Large intestine (tissue), 3 donors: ENCODE data around the gene ST6GALNAC1. TPM values are rescaled to one million over a fixed set of nuclear protein-coding genes. Genes with fewer than 3 reads are reported as not detected.

Experiments
- DNase-seq, 2 donors: peaks; one replicate each; pipeline versions ENCODE4 v3.0.0 to v3.0.0-alpha.2; 2013
- H3K27ac ChIP-seq: one replicate; pipeline ENCODE4 v1.5.1; 2013; ENCODE audit warnings: low read length
- H3K27me3 ChIP-seq: 2 replicates; pipeline ENCODE4 v1.6.1; 2013; ENCODE audit warnings: low read length; ENCODE audit not compliant: control insufficient read depth, insufficient read depth
- H3K36me3 ChIP-seq: 2 replicates; pipeline ENCODE4 v1.6.1; 2013; ENCODE audit warnings: low read length; ENCODE audit not compliant: control insufficient read depth, insufficient read depth
- H3K4me1 ChIP-seq: one replicate; pipeline ENCODE4 v1.6.1; 2013; ENCODE audit warnings: low read length; ENCODE audit not compliant: control insufficient read depth, insufficient read depth
- H3K4me3 ChIP-seq: one replicate; pipeline ENCODE4 v1.5.1; 2013; ENCODE audit warnings: low read length
- H3K9me3 ChIP-seq: one replicate; pipeline ENCODE4 v1.6.1; 2013; ENCODE audit warnings: mild to moderate bottlenecking, low read depth, low read length, moderate library complexity; ENCODE audit not compliant: control insufficient read depth
- WGBS: methylation state at CpG from one replicate; pipeline ENCODE4 v1.1.5; 2013; ENCODE audit warnings: low lambda C conversion rate; ENCODE audit not compliant: insufficient coverage; 5-methylcytosine and 5-hydroxymethylcytosine counted together
- polyA plus RNA-seq: library from polyadenylated mRNA; unstranded; fragments of 120-200 nt; gene quantifications from one replicate; pipeline ENCODE4 v1.2.1, GENCODE V29; 2013

ST6GALNAC1 gene
- polyA plus RNA-seq, 1 donor = 141 TPM

DNA sequence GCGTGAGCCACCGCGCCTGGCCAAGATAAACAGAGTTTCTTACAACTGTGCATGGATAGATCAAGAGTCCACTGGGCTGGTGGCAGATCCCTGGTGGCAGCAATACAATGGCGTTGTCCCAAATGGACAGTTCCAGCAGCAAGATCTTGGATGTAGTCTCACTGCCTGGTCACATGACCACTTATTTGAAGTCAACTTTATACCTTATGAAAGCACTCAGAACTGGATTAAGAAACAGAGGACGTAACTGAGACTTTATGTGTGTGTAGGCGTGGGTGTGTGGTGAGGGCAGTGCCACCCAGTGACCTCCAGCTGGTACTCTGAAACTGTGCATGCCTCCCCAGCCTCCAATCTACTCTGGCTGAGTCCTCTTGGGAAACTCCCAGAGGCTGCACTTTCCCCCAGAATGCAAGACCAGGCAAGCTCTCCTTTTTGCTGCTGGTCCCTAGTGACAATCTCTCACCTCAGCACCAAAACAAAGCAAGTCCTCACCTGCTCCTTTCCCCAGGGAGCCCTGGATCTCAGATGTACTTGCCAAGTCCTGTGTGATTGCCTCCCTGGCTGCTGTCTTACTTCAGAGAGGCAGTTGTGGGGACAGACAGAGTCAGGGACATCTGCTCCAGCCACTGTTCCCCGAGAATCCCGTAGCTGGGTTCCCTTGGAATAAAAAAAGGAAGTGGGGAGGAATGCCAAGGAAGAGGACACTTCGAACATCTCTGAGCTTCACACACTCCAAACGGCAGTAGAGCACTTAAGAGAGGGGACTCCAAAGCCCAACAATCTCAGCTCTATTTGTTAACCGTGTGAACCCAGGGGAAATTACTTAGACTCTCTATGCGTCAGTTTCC is 46.2 kb downstream of the ST6GALNAC1 start:
- Histone ChIP-seq H3K9me3 (no peaks in the 10 kb centered on the region), H3K27me3 (no peaks in the 10 kb centered on the region), H3K4me1 (no peaks in the 10 kb centered on the region), H3K27ac (no peak overlapping the region), H3K4me3 (no peak overlapping the region), H3K36me3 (no peaks in the 10 kb centered on the region)
- 100% methylated on average over 1 of the region's 12 CpGs for WGBS
- DNase-seq = no peak

DNA sequence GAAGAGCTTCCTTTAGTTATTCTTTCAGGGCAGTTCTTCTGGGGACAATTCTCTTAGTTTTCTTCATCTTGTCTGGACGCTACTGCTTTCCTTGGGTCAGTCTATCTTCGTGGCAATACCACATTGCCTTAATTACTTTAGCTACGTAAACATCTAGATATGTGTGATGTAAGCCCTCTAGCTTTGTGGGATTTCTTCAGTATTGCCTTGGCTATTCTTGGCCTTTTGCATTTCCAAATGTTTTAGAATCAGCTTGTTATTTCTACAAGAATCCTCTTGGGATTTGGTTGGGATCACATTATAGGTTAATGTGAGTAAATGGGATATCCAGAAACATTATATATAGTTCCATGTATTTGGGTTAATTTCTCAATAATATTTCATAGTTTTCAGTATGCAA is 48.9 kb downstream of the ST6GALNAC1 start:
- no peaks in the 10 kb centered on the region for H3K9me3 ChIP-seq
- no peak for DNase-seq
- no peaks in the 10 kb centered on the region for H3K36me3 ChIP-seq
- H3K4me1 ChIP-seq = no peaks in the 10 kb centered on the region
- H3K4me3 ChIP-seq = no peak overlapping the region
- H3K27ac ChIP-seq = no peak overlapping the region
- WGBS = no CpG with 5 or more reads among the region's 3 CpGs
- H3K27me3 ChIP-seq = no peaks in the 10 kb centered on the region

DNA sequence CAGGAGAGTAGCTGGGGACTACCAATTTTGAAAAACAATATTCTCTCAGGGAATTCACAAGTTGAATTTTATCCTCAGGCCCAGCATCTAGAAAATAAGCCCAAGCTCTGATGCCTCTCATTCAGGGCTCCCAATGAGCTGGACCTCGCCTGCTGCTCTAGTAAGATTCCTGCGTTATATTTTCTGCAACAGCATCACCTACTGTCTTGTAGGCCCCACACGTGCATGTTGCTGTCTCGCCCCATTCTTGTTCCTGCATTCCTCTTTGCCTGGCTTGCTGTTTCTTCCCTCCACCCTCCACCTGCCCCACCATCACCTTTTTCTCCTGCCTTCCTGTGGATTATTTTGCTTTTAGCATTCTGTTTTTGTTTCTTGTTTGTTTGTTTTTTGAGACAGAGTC is 49.6 kb downstream of the ST6GALNAC1 start:
- Histone ChIP-seq H3K27me3 (peaks cover 3% of the 10 kb centered on the region), H3K4me3 (no peak overlapping the region), H3K4me1 (no peaks in the 10 kb centered on the region), H3K9me3 (no peaks in the 10 kb centered on the region), H3K36me3 (no peaks in the 10 kb centered on the region), H3K27ac (no peak overlapping the region)
- WGBS = 57% methylated on average over 2 of the region's 4 CpGs
- no peak for DNase-seq

DNA sequence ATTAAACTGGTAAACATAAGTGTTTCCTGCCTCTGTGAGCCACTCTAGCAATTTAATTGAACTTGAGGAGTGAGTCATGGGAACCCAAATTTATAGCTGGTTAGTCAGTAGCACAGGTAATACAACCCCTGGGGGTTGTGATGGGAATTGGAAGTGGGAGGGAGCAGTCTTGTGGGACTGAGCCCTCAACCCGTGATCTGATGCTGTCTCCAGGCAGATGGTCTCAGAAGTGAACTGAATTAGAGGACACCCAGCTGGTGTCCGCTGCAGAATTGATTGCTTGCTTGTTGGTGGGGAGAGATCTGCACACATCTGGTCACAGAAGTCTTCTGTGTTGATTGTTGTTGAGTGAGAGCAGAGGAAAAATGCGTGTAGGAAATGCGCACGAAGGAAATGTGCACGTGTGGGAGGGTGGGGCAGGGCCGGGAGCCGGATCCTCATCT is 50.2 kb downstream of the ST6GALNAC1 start:
- DNase-seq = no peak
- Histone ChIP-seq H3K36me3 (no peaks in the 10 kb centered on the region), H3K4me1 (no peaks in the 10 kb centered on the region), H3K27ac (no peak overlapping the region), H3K4me3 (no peak overlapping the region), H3K9me3 (no peaks in the 10 kb centered on the region), H3K27me3 (peaks cover 8% of the 10 kb centered on the region)
- 86% methylated on average over 4 of the region's 8 CpGs for WGBS

GRCh38 chr17:76588182-76588581 is 55.4 kb downstream of the ST6GALNAC1 start:
- Histone ChIP-seq H3K27ac (no peak overlapping the region), H3K4me1 (peaks cover 10% of the 10 kb centered on the region), H3K27me3 (peaks cover 56% of the 10 kb centered on the region), H3K9me3 (peaks cover 5% of the 10 kb centered on the region), H3K36me3 (no peaks in the 10 kb centered on the region), H3K4me3 (no peak overlapping the region)
- no peak for DNase-seq

DNA sequence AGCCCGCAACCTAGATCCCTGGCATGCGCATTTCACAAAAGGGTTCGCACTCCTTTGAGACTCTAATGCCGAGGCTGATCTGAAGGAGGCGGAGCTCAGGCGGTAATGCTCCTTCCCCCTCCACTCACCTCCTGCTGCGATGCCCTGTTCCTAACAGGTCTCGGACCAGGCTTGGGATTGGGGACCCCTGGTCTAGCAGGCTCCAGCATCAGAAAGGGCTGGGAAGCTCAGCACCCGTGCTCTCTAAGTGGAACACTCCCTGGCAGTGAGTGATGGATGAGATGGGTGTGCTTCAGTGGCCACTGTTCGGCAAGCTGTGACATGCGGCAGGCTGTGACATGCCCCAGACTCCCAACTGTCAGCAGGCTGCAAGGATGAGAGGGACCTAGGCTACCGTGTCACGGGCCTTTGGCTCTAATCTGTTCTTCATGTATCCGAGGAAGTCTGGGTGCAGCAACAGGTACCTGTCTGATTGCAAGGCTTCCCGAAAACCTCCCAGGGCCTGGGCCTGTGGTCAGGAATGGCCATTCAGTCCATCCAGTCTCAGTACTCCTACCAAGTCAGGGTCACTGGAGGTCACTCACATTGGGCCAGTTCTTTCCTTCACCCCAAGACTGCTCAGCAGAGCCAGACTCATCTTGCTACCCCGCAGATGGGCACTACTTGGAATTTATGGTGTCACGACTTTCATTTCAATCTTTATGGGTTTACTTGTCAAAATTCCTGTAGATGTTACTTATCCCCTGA is 56.6 kb downstream of the ST6GALNAC1 start:
- peaks cover 56% of the 10 kb centered on the region for H3K27me3 ChIP-seq
- H3K4me3 ChIP-seq = no peak overlapping the region
- peaks cover 5% of the 10 kb centered on the region for H3K9me3 ChIP-seq
- H3K36me3 ChIP-seq = no peaks in the 10 kb centered on the region
- 57% methylated on average over 1 of the region's 17 CpGs for WGBS
- no peak overlapping the region for H3K27ac ChIP-seq
- H3K4me1 ChIP-seq = peaks cover 10% of the 10 kb centered on the region
- no peak for DNase-seq

DNA sequence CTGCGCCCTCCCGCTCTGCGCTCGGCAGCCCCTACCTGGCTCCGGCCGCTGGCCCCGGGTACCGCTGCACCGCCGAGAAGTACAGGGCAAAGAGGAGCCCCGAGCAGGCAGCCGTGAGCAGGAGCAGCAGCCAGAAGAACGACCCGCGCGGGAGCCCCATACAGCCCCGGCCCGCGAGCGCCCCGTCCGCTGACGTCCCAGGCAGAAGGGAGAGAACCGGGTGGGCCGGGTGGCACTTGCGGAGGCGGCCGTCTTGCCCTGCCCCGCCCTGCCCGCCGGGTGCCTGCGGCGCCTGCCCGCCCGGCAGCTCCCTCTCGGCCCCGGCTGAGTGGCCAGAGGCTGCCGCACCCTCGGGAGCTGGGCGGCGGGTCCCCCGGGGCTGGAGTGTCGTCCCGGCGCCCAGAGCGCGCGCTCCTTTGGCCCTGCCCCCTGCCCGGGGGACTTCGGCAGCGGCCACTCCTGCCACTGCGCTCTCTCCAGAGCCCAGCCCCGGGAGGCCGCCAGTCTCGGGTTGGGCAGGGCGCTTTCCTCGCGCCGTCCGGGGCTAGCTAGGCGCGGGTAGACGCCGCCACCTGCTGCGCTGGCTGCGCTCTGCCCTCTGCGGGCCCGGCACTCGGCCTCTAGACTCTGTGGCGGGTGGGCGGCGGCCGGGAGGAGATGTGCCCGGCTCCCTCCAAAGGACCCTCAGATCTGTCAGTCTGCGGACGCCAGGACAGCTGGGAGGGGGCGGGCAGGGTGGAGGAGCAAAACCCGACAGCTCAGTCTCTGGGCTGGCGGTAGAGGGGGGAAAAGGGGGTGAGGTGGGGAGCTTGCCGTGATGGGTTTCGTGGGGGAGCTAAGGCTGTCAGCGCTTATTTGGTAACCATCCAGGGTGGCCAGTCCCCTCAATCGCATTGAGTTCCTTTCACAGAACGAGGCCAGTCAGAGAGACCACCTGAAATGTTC is 57.6 kb downstream of the ST6GALNAC1 start, which contains the start of gene ST6GALNAC2:
Gene ST6GALNAC2 (minus strand): TSS at position 212 of the 945 bp plus-strand sequence. CDS start 52 bp downstream, at position 160.
- Histone ChIP-seq H3K9me3 (peaks cover 5% of the 10 kb centered on the region), H3K27me3 (peaks cover 59% of the 10 kb centered on the region), H3K4me3 (peak within 1 kb of the TSS; percentile 34), H3K4me1 (peaks cover 10% of the 10 kb centered on the region), H3K36me3 (no peaks in the 10 kb centered on the region), H3K27ac (no peak within 1 kb of the TSS)
- WGBS = no CpG with 5 or more reads among the region's 84 CpGs
- DNase-seq = peak; percentile 58 to 84

DNA sequence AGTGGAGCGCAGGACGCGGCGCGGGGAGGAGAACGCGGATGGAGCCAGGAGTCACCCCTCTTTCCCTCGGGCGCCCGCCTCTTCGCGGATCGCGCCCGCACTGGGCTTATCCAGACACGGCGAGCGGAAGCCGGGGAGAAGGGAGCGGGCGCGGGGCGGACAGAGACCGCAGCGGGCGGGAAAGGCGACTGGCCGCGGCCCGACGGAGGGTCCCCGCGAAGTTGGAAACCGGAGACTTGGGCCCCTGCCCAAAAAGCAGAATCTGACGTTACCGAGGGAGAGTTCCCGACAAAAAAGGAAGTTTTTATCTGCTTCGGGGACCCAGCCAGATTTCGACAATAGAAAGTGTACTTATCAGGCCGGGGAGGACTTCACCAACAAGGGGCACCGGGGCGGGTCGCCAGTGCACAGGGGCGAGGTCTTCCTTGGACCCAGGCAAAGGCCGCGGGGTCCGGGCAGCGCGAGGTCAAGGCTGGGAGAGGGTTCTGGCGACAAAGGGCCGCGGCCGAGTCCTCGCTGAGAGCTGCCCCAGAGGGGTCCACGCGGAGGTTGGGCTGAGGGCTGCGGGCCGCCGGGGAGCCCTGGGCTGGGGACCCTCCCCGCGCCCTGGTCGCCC is 58.4 kb downstream of the ST6GALNAC1 start:
- Histone ChIP-seq H3K27me3 (peaks cover 62% of the 10 kb centered on the region), H3K4me3 (peak overlapping the region; percentile 34), H3K4me1 (peaks cover 10% of the 10 kb centered on the region), H3K36me3 (no peaks in the 10 kb centered on the region), H3K9me3 (peaks cover 5% of the 10 kb centered on the region), H3K27ac (no peak overlapping the region)
- no CpG with 5 or more reads among the region's 62 CpGs for WGBS
- DNase-seq = peak in 1 of 2 donors; percentile 53

- Histone ChIP-seq H3K36me3 (no peaks in the 10 kb centered on the region), H3K9me3 (peaks cover 5% of the 10 kb centered on the region), H3K27me3 (peaks cover 62% of the 10 kb centered on the region), H3K27ac (no peak overlapping the region), H3K4me3 (peak overlapping the region; percentile 34), H3K4me1 (peaks cover 10% of the 10 kb centered on the region)
- WGBS = no CpG with 5 or more reads among the region's 17 CpGs
- no peak for DNase-seq
Observed at GRCh38 chr17:76584427-76585032, 59.0 kb downstream of the ST6GALNAC1 start.
